ENCODE data around the gene PTH2.

GRCh38 chr19:49468746-49469447, 45.7 kb upstream of the PTH2 start:
- TF ChIP-seq POLR2AphosphoS5 (IDR thresholded peaks at IDR 0.05; ENCODE audit: insufficient read depth, low read depth, low read length) = no peak
- TF ChIP-seq POLR2A (IDR thresholded peaks at IDR 0.05; ENCODE audit: low read depth, low read length) = no peak
- TF ChIP-seq CTCF (IDR thresholded peaks at IDR 0.05; ENCODE audit: extremely low read depth in 1 of 2, insufficient read depth in 1 of 2, low read depth in 1 of 2, low read length in 2 of 2) = no peak
- no peak for TF ChIP-seq MYC (IDR thresholded peaks at IDR 0.05; ENCODE audit: low read depth, low read length)
- no peak for TF ChIP-seq MAX (IDR thresholded peaks at IDR 0.05; ENCODE audit: insufficient read depth, insufficient read length)
